GM19025 (cell line): ENCODE data around the gene IL1B.
"Not testable (repeated sequence)": the region's sequence is repeated elsewhere in the genome, so short reads cannot be mapped to it uniquely, and the experiment has no call there.

Experiments used
- ATAC-seq: cut with Tn5 transposase; IDR thresholded peaks from one replicate; pipeline ENCODE4 v1.9.1; 2021; ENCODE audit warnings: mild to moderate bottlenecking, low read depth, moderate library complexity; ENCODE audit not compliant: unreplicated experiment

Gene IL1B

GRCh38 chr2:112859406-112860183, 23.0 kb upstream of the IL1B start:
- not testable (repeated sequence) for ATAC-seq

DNA sequence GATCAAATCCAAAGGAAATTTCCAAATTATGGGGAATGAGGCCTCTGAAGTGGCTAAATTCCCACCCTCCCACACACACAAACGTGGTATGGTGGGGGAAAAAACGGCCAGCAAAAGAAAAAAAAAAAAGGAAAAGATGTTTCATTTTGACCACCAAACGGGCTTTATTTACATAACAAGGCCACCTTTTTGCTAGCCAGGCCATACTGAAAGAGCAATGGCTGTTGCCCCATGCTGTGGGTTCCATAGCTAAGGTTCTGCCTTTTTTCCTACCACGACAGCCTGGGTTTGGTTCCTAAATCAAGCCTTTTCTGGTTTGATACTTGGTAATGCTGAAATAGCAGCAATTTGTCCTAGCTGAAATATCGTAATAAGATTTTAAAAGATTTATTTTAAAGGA, 14.0 kb upstream of the IL1B start:
- no peak for ATAC-seq

GRCh38 chr2:112849956-112850355, 13.4 kb upstream of the IL1B start:
- ATAC-seq, result no peak

GRCh38 chr2:112848833-112849232, 12.3 kb upstream of the IL1B start:
- ATAC-seq, result no peak

GRCh38 chr2:112846031-112846430, 9.5 kb upstream of the IL1B start:
- ATAC-seq, result no peak

GRCh38 chr2:112843836-112844235, 7.3 kb upstream of the IL1B start:
- ATAC-seq, result no peak

- ATAC-seq, result no peak
These were observed 6.7 kb upstream of the IL1B start for GRCh38 chr2:112843288-112843687.

DNA sequence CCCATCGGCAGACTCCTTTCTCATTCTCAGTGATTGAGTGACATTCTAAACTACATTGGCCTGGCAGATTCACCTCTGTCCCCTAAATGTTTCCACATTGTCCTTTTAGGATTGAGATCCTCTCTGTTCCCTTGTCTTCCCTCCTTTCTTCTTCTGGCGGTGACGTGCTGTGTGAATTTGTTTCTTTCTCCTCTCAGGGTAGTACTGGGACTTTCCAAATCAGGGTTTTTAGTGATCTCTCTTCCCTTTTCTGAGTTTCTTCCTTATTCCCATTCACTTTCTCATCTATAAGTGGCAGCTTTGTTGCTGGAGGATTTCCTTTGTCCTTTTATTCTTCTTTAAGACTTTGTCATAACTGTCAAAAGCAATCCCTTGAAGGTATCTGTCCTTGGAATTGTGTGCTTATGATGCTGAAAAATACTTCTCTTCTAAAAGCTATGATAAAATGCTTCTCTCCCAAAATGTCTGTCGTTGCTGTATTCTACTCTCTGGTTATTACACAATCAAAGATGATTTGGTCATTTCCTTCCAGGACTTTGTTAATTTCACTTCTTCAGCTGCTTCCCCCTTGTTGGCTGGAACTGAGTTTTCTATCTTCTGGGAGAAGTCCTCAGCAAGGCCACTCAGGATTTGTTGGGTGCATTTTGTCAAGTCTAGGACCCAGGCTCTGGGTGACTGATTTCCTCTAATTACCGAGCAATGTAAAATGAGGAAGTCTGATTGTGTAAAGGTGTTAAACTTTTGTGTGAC, 4.9 kb upstream of the IL1B start:
- no peak for ATAC-seq

- ATAC-seq, result no peak
These were observed 3.5 kb upstream of the IL1B start for GRCh38 chr2:112840068-112840445.

DNA sequence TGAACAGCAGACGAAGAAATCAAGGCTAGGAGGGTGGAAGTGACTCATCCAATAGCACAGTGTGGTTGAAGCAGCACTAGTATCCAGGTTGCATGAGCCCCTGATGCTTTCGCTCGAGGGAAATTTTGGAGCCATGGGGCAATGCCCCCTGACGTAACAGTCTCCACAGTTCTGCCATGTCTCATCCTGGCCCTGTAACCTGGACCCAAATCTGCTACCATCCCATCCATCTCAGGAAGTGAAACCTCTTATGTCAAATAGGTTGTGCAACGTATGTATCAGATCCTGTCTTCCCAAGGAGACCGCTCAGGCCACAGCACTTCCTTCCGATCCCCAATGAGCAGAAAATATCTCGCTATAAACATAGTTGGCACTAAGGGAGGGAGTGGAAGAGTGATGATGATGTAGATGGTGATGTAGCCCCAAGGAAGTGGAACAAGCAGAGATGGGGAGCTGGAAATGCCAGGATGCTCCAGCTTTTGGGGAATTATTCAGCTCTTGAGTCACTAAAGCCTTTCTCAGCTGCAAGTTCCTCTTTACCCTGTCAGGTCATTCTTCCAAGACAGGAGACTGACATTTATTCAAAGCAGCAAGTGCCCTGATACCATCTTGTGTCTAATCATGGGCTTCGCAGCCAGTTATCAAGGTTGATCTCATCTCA, 3.0 kb upstream of the IL1B start:
- no peak for ATAC-seq

DNA sequence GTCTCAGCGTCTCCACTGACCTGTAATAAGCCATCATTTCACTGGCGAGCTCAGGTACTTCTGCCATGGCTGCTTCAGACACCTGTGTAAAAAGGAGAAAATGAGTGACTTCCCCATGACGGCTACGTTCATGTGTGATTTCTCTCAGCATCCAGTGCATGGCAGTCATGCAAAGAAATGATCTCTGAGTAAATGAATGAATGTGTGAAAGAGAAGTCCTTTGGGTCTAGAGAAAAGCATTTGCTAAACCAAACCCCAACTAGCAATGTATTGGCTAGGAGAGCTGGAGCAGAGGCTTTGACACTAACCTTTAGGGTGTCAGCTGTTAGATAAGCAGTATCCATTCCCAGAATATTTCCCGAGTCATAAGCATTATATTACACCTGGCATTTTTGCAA, 417 bp downstream of the IL1B start:
- no peak for ATAC-seq

DNA sequence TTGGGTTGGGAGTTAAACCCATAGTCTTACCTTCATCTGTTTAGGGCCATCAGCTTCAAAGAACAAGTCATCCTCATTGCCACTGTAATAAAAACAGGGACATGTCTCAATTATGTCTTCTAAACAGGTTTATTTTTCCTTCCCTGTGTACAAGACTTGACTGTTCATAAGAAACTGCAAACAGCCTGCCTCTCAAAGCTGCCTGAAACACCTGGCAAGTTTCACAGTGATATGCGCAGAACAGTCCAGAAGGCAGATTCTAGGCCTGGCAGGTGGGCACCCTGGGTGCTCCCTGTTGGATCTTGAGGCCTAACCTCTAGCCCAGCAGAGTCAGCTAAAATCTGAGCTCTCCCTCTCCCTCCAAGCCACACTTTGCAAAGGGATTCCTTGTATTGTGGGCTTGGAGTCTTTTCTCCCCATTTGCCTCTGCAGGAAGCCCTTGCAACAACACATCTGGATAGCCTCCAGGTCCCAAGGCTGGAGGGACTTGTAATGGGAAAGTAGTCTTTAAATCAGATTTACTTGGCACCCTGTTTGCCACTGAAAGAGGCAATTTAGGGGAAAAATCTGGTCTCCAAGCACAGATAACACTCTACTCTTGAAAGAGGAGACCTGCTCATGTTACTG, 930 bp downstream of the IL1B start:
- no peak for ATAC-seq

DNA sequence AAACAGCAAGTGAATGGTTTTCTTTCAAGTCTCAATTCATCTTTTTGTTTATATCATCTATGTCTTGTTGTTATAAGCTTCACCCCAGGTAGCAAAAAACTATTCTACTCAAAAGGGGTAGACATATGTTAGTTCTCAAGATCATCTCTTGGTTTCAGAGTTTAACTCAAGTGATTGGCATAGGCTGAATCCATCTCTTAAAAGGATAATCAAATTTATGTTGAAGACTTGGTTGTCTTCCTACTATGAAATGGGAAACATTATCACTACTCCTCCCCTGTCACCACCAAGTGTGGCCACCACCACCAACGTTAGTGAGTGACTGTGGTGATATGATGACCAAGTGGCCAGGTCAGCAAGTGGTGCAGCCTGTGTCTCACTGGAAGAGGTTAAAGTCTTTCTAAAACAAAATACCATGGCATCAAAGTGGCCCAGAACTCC, 1.5 kb downstream of the IL1B start:
- no peak for ATAC-seq

DNA sequence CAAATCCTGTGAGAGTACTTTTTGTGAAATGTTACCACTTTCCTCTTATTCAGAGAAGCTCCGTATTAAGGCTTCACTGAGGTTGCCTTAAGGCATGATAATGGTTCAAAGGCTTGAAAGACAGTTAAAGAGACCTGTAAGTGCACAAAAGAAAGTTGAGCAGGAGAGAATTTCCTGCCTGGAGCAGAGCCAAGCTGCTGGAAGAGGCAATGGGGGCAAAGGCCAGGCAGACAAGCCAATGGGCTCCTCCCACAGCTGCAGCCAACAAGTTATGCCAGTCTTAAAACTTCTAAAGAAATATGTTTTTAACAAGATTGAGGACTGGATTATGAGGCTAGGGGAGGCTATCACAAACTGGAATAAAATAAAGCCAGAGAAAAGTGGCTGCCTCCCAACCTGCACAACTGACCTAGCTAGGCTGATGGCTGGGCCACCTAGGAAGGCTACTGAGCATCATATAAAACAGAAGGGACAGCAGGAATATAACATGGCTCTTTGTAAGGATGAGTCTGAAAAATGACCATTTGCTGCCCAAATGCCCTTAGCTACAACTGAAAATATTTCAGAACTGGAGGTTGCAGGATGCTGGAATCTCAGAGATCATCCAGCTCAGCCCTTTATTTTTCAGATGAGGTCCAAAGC, 2.1 kb downstream of the IL1B start:
- no peak for ATAC-seq

DNA sequence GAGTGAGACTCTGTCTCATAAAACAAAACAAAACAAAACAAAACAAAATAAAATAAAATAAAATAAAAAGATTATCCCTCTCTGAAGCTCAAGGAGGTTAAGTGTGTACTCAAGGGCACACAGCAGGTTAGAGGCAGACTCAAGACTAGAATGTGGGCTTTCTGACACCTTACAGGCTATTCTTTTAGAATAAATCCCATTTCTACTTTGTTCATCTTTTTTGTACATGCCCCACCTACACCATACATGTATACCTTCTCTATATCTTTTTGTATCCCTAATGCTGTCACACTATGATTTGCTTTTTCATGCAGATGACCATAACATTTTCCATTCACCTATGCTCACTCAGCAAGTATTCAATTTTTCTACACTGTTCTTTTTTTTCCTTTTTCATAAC, 2.6 kb downstream of the IL1B start:
- no peak for ATAC-seq

GRCh38 chr2:112833639-112833931, 3.0 kb downstream of the IL1B start:
- ATAC-seq, result not testable (repeated sequence)

DNA sequence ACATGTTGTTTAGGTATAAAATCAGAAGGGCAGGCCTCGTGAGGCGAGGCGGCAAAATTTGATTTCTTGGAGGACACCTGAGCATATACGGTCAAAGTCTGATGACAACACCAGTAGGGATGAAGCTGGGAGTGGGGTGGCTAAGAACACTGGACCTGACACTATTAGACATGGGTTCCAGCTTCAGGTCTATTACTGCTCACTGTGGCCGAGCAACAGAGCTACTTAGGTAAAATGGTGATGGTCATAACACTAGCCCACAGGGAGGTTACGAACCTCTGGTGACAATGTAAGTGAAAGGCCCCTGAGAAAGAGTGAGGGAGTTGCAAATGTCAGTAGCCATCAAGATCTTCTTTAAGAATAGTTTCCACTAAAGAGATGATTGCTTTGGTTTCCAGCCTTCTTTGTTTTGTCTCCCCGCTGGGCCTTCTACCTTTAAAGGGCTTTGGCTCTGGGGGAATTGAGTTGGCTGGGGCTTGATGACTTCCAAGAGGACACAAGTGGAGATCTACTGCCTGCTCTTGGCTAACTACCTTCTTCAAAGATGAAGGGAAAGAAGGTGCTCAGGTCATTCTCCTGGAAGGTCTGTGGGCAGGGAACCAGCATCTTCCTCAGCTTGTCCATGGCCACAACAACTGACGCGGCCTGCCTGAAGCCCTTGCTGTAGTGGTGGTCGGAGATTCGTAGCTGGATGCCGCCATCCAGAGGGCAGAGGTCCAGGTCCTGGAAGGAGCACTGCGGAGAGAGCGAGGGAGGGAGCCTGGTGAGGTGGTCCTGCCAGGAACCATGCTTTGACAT, 3.5 kb downstream of the IL1B start:
- ATAC-seq, result no peak

- ATAC-seq, result no peak
These were observed 4.4 kb downstream of the IL1B start for GRCh38 chr2:112831946-112832840.

- no peak for ATAC-seq
These were observed 5.1 kb downstream of the IL1B start for GRCh38 chr2:112831513-112831845.
